H1 (cell line): ENCODE results near the gene RRP12. TPM values are rescaled to one million over a fixed set of nuclear protein-coding genes. Genes with fewer than 3 reads are reported as not detected.
A peak's percentile ranks its signal among the peaks of the same experiment; 100 is the strongest.

Source experiments
- CTCF ChIA-PET: fragments of 300-600 bp; sonication (Branson Sonifier 250); formaldehyde crosslinking; loops from one replicate; lab custom pipeline; 2021; ENCODE audit not compliant: partially characterized antibody; lab: Charles Lee
- POLR2A ChIA-PET: fragments of 300-600 bp; sonication (Branson Sonifier 250); formaldehyde crosslinking; loops from one replicate; lab custom pipeline; 2021; ENCODE audit warnings: inconsistent platforms; ENCODE audit not compliant: partially characterized antibody; lab: Charles Lee
- DNase-seq, 2 experiments: peaks; one replicate each; pipeline versions ENCODE4 v3.0.0 to v3.0.0-alpha.2; 2010 to 2022; ENCODE audit warnings: low spot score in 2 of 2, low read depth in 1 of 2, mixed read lengths in 1 of 2
- FAIRE-seq: peaks from 2 replicates; lab custom pipeline; 2011; peaks lifted over from hg19 to GRCh38; lab: Jason Lieb, UNC
- H2AFZ ChIP-seq: 2 replicates; pipeline ENCODE4 v1.8.1; 2012; ENCODE audit warnings: low read length, inconsistent platforms
- H2AK5ac ChIP-seq: 2 replicates; pipeline ENCODE4 v1.6.1; 2013; ENCODE audit warnings: low read depth, low read length
- H2BK120ac ChIP-seq: replicated peaks from 2 replicates; pipeline ENCODE3; 2013; ENCODE audit warnings: low read depth, low read length, inconsistent platforms
- H2BK12ac ChIP-seq: 2 replicates; pipeline ENCODE4 v1.6.1; 2013; ENCODE audit warnings: low read depth, low read length
- H2BK15ac ChIP-seq: 2 replicates; pipeline ENCODE4 v1.6.1; 2013; ENCODE audit warnings: low read length
- H2BK20ac ChIP-seq: 2 replicates; pipeline ENCODE4 v1.6.1; 2013; ENCODE audit warnings: low read length
- H2BK5ac ChIP-seq: 2 replicates; pipeline ENCODE4 v1.6.1; 2013; ENCODE audit warnings: low read depth, low read length
- H3K14ac ChIP-seq: 2 replicates; pipeline ENCODE4 v1.6.1; 2013; ENCODE audit warnings: inconsistent platforms; ENCODE audit not compliant: insufficient read length
- H3K18ac ChIP-seq: 2 replicates; pipeline ENCODE4 v1.6.1; 2013; ENCODE audit warnings: low read length; ENCODE audit errors: extremely low read depth
- H3K23ac ChIP-seq: 2 replicates; pipeline ENCODE4 v1.6.1; 2013; ENCODE audit warnings: inconsistent platforms; ENCODE audit not compliant: insufficient read length
- H3K23me2 ChIP-seq: 2 replicates; pipeline ENCODE4 v1.6.1; 2013; ENCODE audit warnings: low read depth, low read length
- H3K27ac ChIP-seq: 2 replicates; pipeline ENCODE4 v1.6.1; 2011; ENCODE audit warnings: low read depth, low read length, inconsistent platforms
- H3K27me3 ChIP-seq, 4 experiments: replicated peaks in 1 of 4; 1 replicate in 1 of 4; 2 replicates in 3 of 4; pipeline versions ENCODE4 v1.6.1 to v1.8.1; 2011 to 2013; ENCODE audit warnings: low read length in 3 of 4, mild to moderate bottlenecking in 3 of 4, inconsistent platforms in 2 of 4, mixed read lengths in 2 of 4, moderate library complexity in 1 of 4; ENCODE audit not compliant: control insufficient read depth in 3 of 4, insufficient read depth in 3 of 4; ENCODE audit errors: extremely low read depth in 1 of 4
- H3K36me3 ChIP-seq, 4 experiments: 2 replicates each; pipeline versions ENCODE4 v1.6.1 to v1.8.1; 2011 to 2013; ENCODE audit warnings: mild to moderate bottlenecking in 4 of 4, low read length in 3 of 4, moderate library complexity in 2 of 4, control low read depth in 1 of 4, inconsistent platforms in 1 of 4; ENCODE audit not compliant: insufficient read depth in 4 of 4, control insufficient read depth in 2 of 4
- H3K4ac ChIP-seq: replicated peaks from 2 replicates; pipeline ENCODE3; 2013; ENCODE audit warnings: low read length, low read depth, mixed read lengths, inconsistent platforms; ENCODE audit not compliant: insufficient read length
- H3K4me1 ChIP-seq, 4 experiments: replicated peaks in 1 of 4; 1 replicate in 1 of 4; 2 replicates in 3 of 4; pipeline versions ENCODE4 v1.6.1 to v1.8.1; 2011 to 2013; ENCODE audit warnings: low read length in 3 of 4, inconsistent platforms in 2 of 4, mixed read lengths in 1 of 4; ENCODE audit not compliant: insufficient read depth in 4 of 4, control insufficient read depth in 3 of 4
- H3K4me2 ChIP-seq, 2 experiments: 2 replicates each; pipeline versions ENCODE4 v1.6.1 to v1.8.1; 2011 to 2013; ENCODE audit warnings: low read depth in 2 of 2, low read length in 2 of 2, control low read depth in 1 of 2, inconsistent platforms in 1 of 2, mild to moderate bottlenecking in 1 of 2; ENCODE audit not compliant: insufficient read depth in 1 of 2
- H3K4me3 ChIP-seq, 4 experiments: fragments of 200-600, 300-600 bp in 1 of 4; sonication (generic), shearing (Covaris generic), sonication (Bioruptor Twin) in 1 of 4; 2 replicates each; pipeline versions ENCODE4 v1.5.1 to v1.8.1; 2011 to 2016; ENCODE audit warnings: low read length in 4 of 4, low read depth in 3 of 4, control low read depth in 2 of 4, inconsistent platforms in 2 of 4, mild to moderate bottlenecking in 2 of 4, mixed read lengths in 1 of 4, moderate library complexity in 1 of 4; ENCODE audit not compliant: insufficient read depth in 2 of 4; ENCODE audit errors: extremely low read depth in 1 of 4
- H3K56ac ChIP-seq: replicated peaks from 2 replicates; pipeline ENCODE3; 2013; ENCODE audit warnings: low read depth, mild to moderate bottlenecking, mixed read lengths, low read length, inconsistent platforms; ENCODE audit not compliant: insufficient read length
- H3K79me1 ChIP-seq: 2 replicates; pipeline ENCODE4 v1.6.1; 2013; ENCODE audit warnings: low read depth, low read length, control low read depth
- H3K79me2 ChIP-seq, 2 experiments: 2 replicates each; pipeline versions ENCODE4 v1.6.1 to v1.8.1; 2012 to 2013; ENCODE audit warnings: low read length in 2 of 2, mild to moderate bottlenecking in 2 of 2, inconsistent platforms in 1 of 2; ENCODE audit not compliant: insufficient read depth in 2 of 2, control insufficient read depth in 1 of 2
- H3K9ac ChIP-seq, 4 experiments: replicated peaks in 1 of 4; 1 replicate in 1 of 4; 2 replicates in 3 of 4; pipeline versions ENCODE4 v1.6.1 to v1.8.1; 2011 to 2013; ENCODE audit warnings: low read depth in 3 of 4, low read length in 3 of 4, control low read depth in 2 of 4, mild to moderate bottlenecking in 2 of 4, moderate library complexity in 2 of 4, inconsistent platforms in 1 of 4; ENCODE audit errors: extremely low read depth in 1 of 4
- H3K9me3 ChIP-seq, 2 experiments: 2 replicates each; pipeline versions ENCODE4 v1.6.1 to v1.8.1; 2012 to 2013; ENCODE audit warnings: mild to moderate bottlenecking in 2 of 2, moderate library complexity in 2 of 2, control low read depth in 1 of 2, inconsistent platforms in 1 of 2, low read depth in 1 of 2, low read length in 1 of 2, mixed read lengths in 1 of 2; ENCODE audit not compliant: insufficient read depth in 2 of 2
- H4K20me1 ChIP-seq, 2 experiments: replicated peaks in 1 of 2; 2 replicates each; pipeline versions ENCODE3 to v1.8.1; 2011 to 2013; ENCODE audit warnings: inconsistent platforms in 2 of 2, low read length in 2 of 2, mild to moderate bottlenecking in 1 of 2; ENCODE audit not compliant: insufficient read depth in 2 of 2, control insufficient read depth in 1 of 2
- H4K5ac ChIP-seq: 2 replicates; pipeline ENCODE4 v1.6.1; 2013; ENCODE audit warnings: low read length, low read depth, mixed read lengths, inconsistent platforms; ENCODE audit not compliant: insufficient read length
- H4K8ac ChIP-seq: 2 replicates; pipeline ENCODE4 v1.8.0; 2013; ENCODE audit warnings: mild to moderate bottlenecking, moderate library complexity, low read length, inconsistent platforms; ENCODE audit not compliant: insufficient read depth; ENCODE audit errors: extremely low read depth
- H4K91ac ChIP-seq: replicated peaks from 2 replicates; pipeline ENCODE3; 2013; ENCODE audit warnings: low read length, mixed read lengths, inconsistent platforms; ENCODE audit not compliant: insufficient read length
- ASH2L ChIP-seq: fragments of 200-600, 300-600 bp; sonication (generic); IDR thresholded peaks from one replicate; pipeline ENCODE4 v1.7.1; 2017; ENCODE audit warnings: low read length
- SIN3A ChIP-seq, 2 experiments: IDR thresholded peaks in 1 of 2; conservative IDR thresholded peaks in 1 of 2; 2 replicates each; pipeline ENCODE4 v1.6.1; 2011 to 2012; ENCODE audit warnings: low read length in 2 of 2, improper control_type of control experiment in 1 of 2, low read depth in 1 of 2, mild to moderate bottlenecking in 1 of 2
- WGBS, 2 experiments: shearing (Covaris generic) in 1 of 2; methylation state at CpG; one replicate each; pipeline versions ENCODE4 v1.1.6 to v1.1.7; 2013 to 2015; ENCODE audit warnings: low lambda C conversion rate in 2 of 2, mixed read lengths in 2 of 2, inconsistent platforms in 1 of 2, low coverage in 1 of 2, missing lambda C conversion rate in 1 of 2; ENCODE audit not compliant: insufficient replicate concordance in 2 of 2, insufficient coverage in 1 of 2, insufficient read length in 1 of 2; ENCODE audit errors: extremely low coverage in 1 of 2, missing lambda C conversion rate in 1 of 2; 5-methylcytosine and 5-hydroxymethylcytosine counted together
- polyA plus RNA-seq, 7 experiments: library from polyadenylated mRNA; depleted of rRNA in 3 of 7; stranded (reverse) in 5 of 7; unstranded in 2 of 7; fragments of >200 nt in 5 of 7; fragments of 200-250 nt in 2 of 7; gene quantifications; 1 replicate in 5 of 7; 2 replicates in 1 of 7; 4 replicates in 1 of 7; pipeline versions ENCODE4 v1.2.1 to v1.2.3, GENCODE V29; 2011 to 2013; ENCODE audit warnings: missing spikeins in 2 of 7, mixed read lengths in 2 of 7
- total RNA-seq: library from RNA; stranded (reverse); fragmentation: NEBNext Ultra II Directional; extraction: Animal tissue kit (Norgen Biotek cat#: 25700); gene quantifications from 2 replicates; pipeline ENCODE4 v1.2.1, GENCODE V29; 2021

The RRP12 gene
- total and polyA plus RNA-seq, 2 of the 8 experiments (the other 6 are each of a cell fraction or from before 2014, with no cell fraction given) = 21.0 to 65.8 TPM

- Histone ChIP-seq H4K5ac (no peak overlapping the region), H3K9me3 (no peaks in the 10 kb centered on the region), H2BK15ac (no peak overlapping the region), H2BK20ac (no peak overlapping the region), H3K4ac (no peak overlapping the region), H3K23ac (no peak overlapping the region), H3K9ac (no peak overlapping the region), H3K56ac (no peak overlapping the region), H3K14ac (no peak overlapping the region), H3K27ac (no peak overlapping the region; the same call in 1 of the 2 replicates), H4K20me1 (peaks cover 0 to 7% of the 10 kb centered on the region in 2 experiments), H3K36me3 (peaks cover 0 to 22% (median 2%) of the 10 kb centered on the region in 4 experiments; a peak in 4 of 8 replicates), H2BK12ac (no peak overlapping the region), H3K27me3 (no peaks in the 10 kb centered on the region), H3K18ac (no peak overlapping the region), H3K79me1 (peaks cover 4% of the 10 kb centered on the region; the same call in 1 of the 2 replicates), H3K4me3 (peak overlapping the region; percentile 87 to 98 (median 88); a peak in 5 of 8 replicates), H4K91ac (no peak overlapping the region), H3K4me1 (peaks cover 0 to 7% (median 5%) of the 10 kb centered on the region in 4 experiments; a peak in 4 of 7 replicates), H2AFZ (no peak overlapping the region; the same call in 1 of the 2 replicates), H2AK5ac (no peak overlapping the region), H3K79me2 (peaks cover 0 to 12% of the 10 kb centered on the region in 2 experiments; a peak in 2 of 4 replicates), H3K23me2 (peaks cover 5% of the 10 kb centered on the region; the same call in 1 of the 2 replicates), H2BK5ac (peak overlapping the region; percentile 73; the same call in 1 of the 2 replicates), H2BK120ac (no peak overlapping the region), H4K8ac (peak overlapping the region; percentile 81; the same call in 1 of the 2 replicates), H3K4me2 (peak overlapping the region; percentile 81 to 83)
- WGBS, 2 experiments = 81% methylated on average over 13 of the region's 13 CpGs; no CpG with 5 or more reads in 1 of the 2 experiments
- FAIRE-seq (no peak), DNase-seq (no peak)
- POLR2A ChIA-PET = interaction anchor here (0.8 to 4.6 kb wide), 23 partner anchors 9 to 134 kb away, joined by 3 to 31 read pairs (median 4); partner anchors contain the start of genes ARHGAP19, PGAM1 and UBTD1
- TF ChIP-seq SIN3A (conservative IDR thresholded peaks at IDR 0.05 in 1 of 2, IDR thresholded peaks at IDR 0.05 in 1 of 2; ENCODE audit: low read depth in 1 of 2, low read length in 2 of 2) = no peak
- TF ChIP-seq ASH2L = peak; percentile 4
- CTCF ChIA-PET = interaction anchor here (0.7 to 3.2 kb wide), 10 partner anchors 9 to 472 kb away, joined by 3 to 9 read pairs (median 5); no protein-coding TSS in a partner anchor
Observed at GRCh38 chr10:97401455-97401919, 347 bp upstream of the RRP12 start.
